Measurements from ENCODE around the gene PCDHB5. TPM values are rescaled to one million over a fixed set of nuclear protein-coding genes. Genes with fewer than 3 reads are reported as not detected.

Gene PCDHB5
- total RNA-seq, result 1 to 10 TPM in 2 of 4 donors, under 1 TPM in 2; 0.33 to 3.4 (median 1.6) TPM

GRCh38 chr5:141135030-141135717 lies at the start of gene PCDHB5:
PCDHB5 (plus strand) TSS chr5:141135206; CDS start chr5:141135435, 229 bp downstream.
- TF ChIP-seq CTCF (IDR thresholded peaks at IDR 0.05; ENCODE audit: low read depth), result no peak

GRCh38 chr5:141094481-141095262 lies 40.3 kb upstream of the PCDHB5 start, which contains the start of gene PCDHB2:
PCDHB2 (plus strand) TSS chr5:141094615; CDS start chr5:141094791, 176 bp downstream.
- no peak for TF ChIP-seq CTCF (IDR thresholded peaks at IDR 0.05; ENCODE audit: low read depth)

- no peak for TF ChIP-seq CTCF (IDR thresholded peaks at IDR 0.05; ENCODE audit: low read depth)
Measured at GRCh38 chr5:141095263-141095641, 39.8 kb upstream of the PCDHB5 start.

GRCh38 chr5:141100243-141100805 lies 34.7 kb upstream of the PCDHB5 start, which contains the start of gene PCDHB3:
PCDHB3 (plus strand) TSS chr5:141100473; CDS start chr5:141100650, 177 bp downstream.
- TF ChIP-seq CTCF (IDR thresholded peaks at IDR 0.05; ENCODE audit: low read depth), result no peak

- no peak for TF ChIP-seq CTCF (IDR thresholded peaks at IDR 0.05; ENCODE audit: low read depth)
Measured at GRCh38 chr5:141101059-141101458, 33.9 kb upstream of the PCDHB5 start.

GRCh38 chr5:141105350-141105749 lies 29.7 kb upstream of the PCDHB5 start:
- TF ChIP-seq CTCF (IDR thresholded peaks at IDR 0.05; ENCODE audit: low read depth), result no peak

GRCh38 chr5:141119250-141119649 lies 15.8 kb upstream of the PCDHB5 start:
- TF ChIP-seq CTCF (IDR thresholded peaks at IDR 0.05; ENCODE audit: low read depth), result no peak
